Fibroblast of lung (primary cell): Measurements from ENCODE around the gene ARHGEF19. TPM values are rescaled to one million over a fixed set of nuclear protein-coding genes. Genes with fewer than 3 reads are reported as not detected.

Experiments
- DNase-seq, 2 donors: peaks; one replicate each; pipeline versions ENCODE4 v3.0.0 to v3.0.0-alpha.2; 2010; ENCODE audit warnings: low read depth in 2 of 2
- H2AFZ ChIP-seq: 2 replicates; pipeline ENCODE4 v1.5.1; 2012; ENCODE audit warnings: low read length, control low read depth, inconsistent platforms
- H3K27ac ChIP-seq: 2 replicates; pipeline ENCODE4 v1.5.1; 2011; ENCODE audit warnings: low read length, control low read depth; ENCODE audit not compliant: insufficient read depth
- H3K27me3 ChIP-seq: 2 replicates; pipeline ENCODE4 v1.5.1; 2011; ENCODE audit warnings: mild to moderate bottlenecking, low read length; ENCODE audit not compliant: control insufficient read depth, insufficient read depth
- H3K36me3 ChIP-seq: 2 replicates; pipeline ENCODE4 v1.5.1; 2011; ENCODE audit warnings: low read length; ENCODE audit not compliant: control insufficient read depth, insufficient read depth
- H3K4me1 ChIP-seq: 2 replicates; pipeline ENCODE4 v1.5.1; 2011; ENCODE audit warnings: low read length; ENCODE audit not compliant: control insufficient read depth, insufficient read depth; ENCODE audit errors: extremely low read depth
- H3K4me2 ChIP-seq: 2 replicates; pipeline ENCODE4 v1.5.1; 2011; ENCODE audit warnings: low read length, control low read depth; ENCODE audit not compliant: insufficient read depth; ENCODE audit errors: extremely low read depth
- H3K4me3 ChIP-seq, 4 experiments: fragments of 200-600 bp in 1 of 4; sonication (generic) in 1 of 4; replicated peaks in 1 of 4; 2 replicates each; pipeline ENCODE4 v1.5.1; 2011 to 2016; ENCODE audit warnings: low read length in 4 of 4, low read depth in 3 of 4, mild to moderate bottlenecking in 3 of 4, control low read depth in 2 of 4, inconsistent platforms in 1 of 4, mixed read lengths in 1 of 4; ENCODE audit not compliant: insufficient read depth in 1 of 4; ENCODE audit errors: control extremely low read depth in 1 of 4
- H3K79me2 ChIP-seq: 2 replicates; pipeline ENCODE4 v1.5.1; 2012; ENCODE audit warnings: mild to moderate bottlenecking, low read length, inconsistent platforms; ENCODE audit not compliant: control insufficient read depth, insufficient read depth
- H3K9ac ChIP-seq: 2 replicates; pipeline ENCODE4 v1.5.1; 2011; ENCODE audit warnings: mild to moderate bottlenecking, low read length, control low read depth; ENCODE audit not compliant: insufficient read depth
- H3K9me3 ChIP-seq: 2 replicates; pipeline ENCODE4 v1.5.1; 2012; ENCODE audit warnings: low read depth, low read length; ENCODE audit not compliant: control insufficient read depth, insufficient read depth
- H4K20me1 ChIP-seq: 2 replicates; pipeline ENCODE4 v1.5.1; 2011; ENCODE audit warnings: low read length; ENCODE audit not compliant: control insufficient read depth, insufficient read depth; ENCODE audit errors: extremely low read depth
- CTCF ChIP-seq, 2 donors: IDR thresholded peaks in 1 of 2; conservative IDR thresholded peaks in 1 of 2; 1 replicate in 1 of 2; 2 replicates in 1 of 2; pipeline ENCODE4 v1.5.1; 2011 to 2012; ENCODE audit warnings: low read length in 2 of 2, control low read depth in 1 of 2, inconsistent platforms in 1 of 2, low read depth in 1 of 2, mild to moderate bottlenecking in 1 of 2
- EZH2 ChIP-seq: IDR thresholded peaks from 2 replicates; pipeline ENCODE4 v1.5.1; 2012; ENCODE audit warnings: low read length, control low read depth, mild to moderate bottlenecking; ENCODE audit errors: missing control alignments
- polyA plus RNA-seq, 2 donors: library from polyadenylated mRNA; depleted of rRNA in 1 of 2; stranded (reverse) in 1 of 2; unstranded in 1 of 2; fragments of >200 nt; gene quantifications; 2 replicates each; pipeline ENCODE4 v1.2.1, GENCODE V29; 2011 to 2012; ENCODE audit warnings: missing spikeins in 1 of 2
- total RNA-seq: library from RNA; depleted of rRNA; stranded (reverse); fragments of >200 nt; gene quantifications from 2 replicates; pipeline ENCODE4 v1.2.1, GENCODE V29; 2014

The ARHGEF19 gene
- total and polyA plus RNA-seq, 2 donors (not counting 1 experiment from before 2014, with no cell fraction given), result 3.3 TPM

GRCh38 chr1:16186655-16187235 is 25.7 kb downstream of the ARHGEF19 start:
- H3K27me3 ChIP-seq, result peaks cover 2% of the 10 kb centered on the region
- H4K20me1 ChIP-seq, result no peaks in the 10 kb centered on the region
- H3K4me3 ChIP-seq, result no peak overlapping the region
- no peak overlapping the region for H2AFZ ChIP-seq
- no peak overlapping the region for H3K4me2 ChIP-seq
- no peak overlapping the region for H3K27ac ChIP-seq
- H3K4me1 ChIP-seq, result peaks cover 16% of the 10 kb centered on the region
- no peaks in the 10 kb centered on the region for H3K79me2 ChIP-seq
- TF ChIP-seq EZH2, result no peak
- no peak for TF ChIP-seq CTCF (conservative IDR thresholded peaks at IDR 0.05 in 1 of 2, IDR thresholded peaks at IDR 0.05 in 1 of 2; ENCODE audit: low read depth in 1 of 2, low read length in 2 of 2)
- no peaks in the 10 kb centered on the region for H3K36me3 ChIP-seq
- DNase-seq, result no peak
- no peaks in the 10 kb centered on the region for H3K9me3 ChIP-seq
- H3K9ac ChIP-seq, result no peak overlapping the region

GRCh38 chr1:16184557-16185303 is 27.7 kb downstream of the ARHGEF19 start:
- no peak overlapping the region for H3K9ac ChIP-seq
- peaks cover 27% of the 10 kb centered on the region for H3K4me1 ChIP-seq
- no peaks in the 10 kb centered on the region for H3K36me3 ChIP-seq
- H3K4me2 ChIP-seq, result no peak overlapping the region
- no peak overlapping the region for H2AFZ ChIP-seq
- no peaks in the 10 kb centered on the region for H4K20me1 ChIP-seq
- TF ChIP-seq EZH2 (no peak), CTCF (conservative IDR thresholded peaks at IDR 0.05 in 1 of 2, IDR thresholded peaks at IDR 0.05 in 1 of 2; ENCODE audit: low read depth in 1 of 2, low read length in 2 of 2) (no peak)
- H3K79me2 ChIP-seq, result no peaks in the 10 kb centered on the region
- no peaks in the 10 kb centered on the region for H3K9me3 ChIP-seq
- H3K27ac ChIP-seq, result no peak overlapping the region
- no peak for DNase-seq
- H3K4me3 ChIP-seq, result no peak overlapping the region
- no peaks in the 10 kb centered on the region for H3K27me3 ChIP-seq

- Histone ChIP-seq H3K36me3 (no peaks in the 10 kb centered on the region), H2AFZ (no peak overlapping the region)
These were observed 28.5 kb downstream of the ARHGEF19 start for GRCh38 chr1:16183765-16184556.

More at GRCh38 chr1:16183765-16184556, 28.5 kb downstream of the ARHGEF19 start:
- no peak overlapping the region for H3K9ac ChIP-seq
- H3K4me1 ChIP-seq, result peaks cover 27% of the 10 kb centered on the region
- no peaks in the 10 kb centered on the region for H3K9me3 ChIP-seq
- DNase-seq, result no peak
- no peaks in the 10 kb centered on the region for H4K20me1 ChIP-seq
- H3K4me3 ChIP-seq, result no peak overlapping the region
- TF ChIP-seq CTCF (conservative IDR thresholded peaks at IDR 0.05 in 1 of 2, IDR thresholded peaks at IDR 0.05 in 1 of 2; ENCODE audit: low read depth in 1 of 2, low read length in 2 of 2) (no peak), EZH2 (no peak)
- H3K27me3 ChIP-seq, result no peaks in the 10 kb centered on the region
- no peaks in the 10 kb centered on the region for H3K79me2 ChIP-seq
- H3K4me2 ChIP-seq, result no peak overlapping the region
- H3K27ac ChIP-seq, result no peak overlapping the region
